AG09309 (cell line): ENCODE results near the gene UXT.

ENCODE experiments used
- DNase-seq: peaks from one replicate; pipeline ENCODE4 v3.0.0-alpha.2; 2010; ENCODE audit warnings: low read depth
- H3K4me3 ChIP-seq: 2 replicates; pipeline ENCODE4 v1.5.1; 2011; ENCODE audit warnings: mild to moderate bottlenecking, low read depth, low read length, moderate library complexity; ENCODE audit not compliant: control insufficient read depth
- CTCF ChIP-seq: IDR thresholded peaks from 2 replicates; pipeline ENCODE4 v1.5.1; 2011; ENCODE audit warnings: mild to moderate bottlenecking, low read depth, low read length, inconsistent platforms; ENCODE audit not compliant: insufficient read depth, control insufficient read depth; ENCODE audit errors: missing control alignments

Gene UXT

GRCh38 chrX:47637546-47638195 is 21.3 kb downstream of the UXT start:
- H3K4me3 ChIP-seq, result no peak overlapping the region
- no peak for TF ChIP-seq CTCF
- DNase-seq, result no peak

GRCh38 chrX:47634871-47635575 is 24.0 kb downstream of the UXT start:
- no peak for DNase-seq
- TF ChIP-seq CTCF, result no peak
- H3K4me3 ChIP-seq, result no peak overlapping the region

- no peak for TF ChIP-seq CTCF
- DNase-seq, result no peak
- no peak overlapping the region for H3K4me3 ChIP-seq
These were observed 25.0 kb downstream of the UXT start for GRCh38 chrX:47633689-47634590.

- no peak for DNase-seq
These were observed 26.3 kb downstream of the UXT start for GRCh38 chrX:47632666-47633065.

GRCh38 chrX:47631676-47632075 is 27.3 kb downstream of the UXT start:
- no peak overlapping the region for H3K4me3 ChIP-seq
- DNase-seq, result no peak
- TF ChIP-seq CTCF, result no peak

More at GRCh38 chrX:47632666-47633065, 26.3 kb downstream of the UXT start:
- no peak for TF ChIP-seq CTCF
- no peak overlapping the region for H3K4me3 ChIP-seq

GRCh38 chrX:47629419-47630200 is 29.4 kb downstream of the UXT start, which contains the start of gene CFP:
TSS of gene CFP (minus strand) at chrX:47629930. CDS start at chrX:47629844, 86 bp downstream.
- no peak for DNase-seq
- TF ChIP-seq CTCF, result no peak
- H3K4me3 ChIP-seq, result no peak within 1 kb of the TSS
